HL-60/S4 (cell line): ENCODE measurements around the gene CHP1.
"Not testable (repeated sequence)": the region's sequence is repeated elsewhere in the genome, so short reads cannot be mapped to it uniquely, and the experiment has no call there.

Source experiments
- in situ Hi-C: fragments of 300-500 bp; cut with MboI; formaldehyde crosslinking; loops from 2 replicates; pipeline ENCODE4 v1.14.3; 2022; ENCODE audit warnings: low sequenced_read_pairs

The CHP1 gene

GRCh38 chr15:41230650-41231421 is at the start of gene CHP1, which contains the start of gene EXD1:
CHP1 (plus strand) TSS chr15:41231268; CDS start chr15:41231383, 115 bp downstream.
EXD1 (minus strand) TSS chr15:41230757; CDS start chr15:41226575, 4,182 bp downstream.
- in situ Hi-C loops: no loop called here

- in situ Hi-C loops: loop anchor here (10.0 kb wide), 1 partner anchor 277 kb away; no protein-coding TSS in a partner anchor
Observed at GRCh38 chr15:41182266-41182665, 48.8 kb upstream of the CHP1 start.

DNA sequence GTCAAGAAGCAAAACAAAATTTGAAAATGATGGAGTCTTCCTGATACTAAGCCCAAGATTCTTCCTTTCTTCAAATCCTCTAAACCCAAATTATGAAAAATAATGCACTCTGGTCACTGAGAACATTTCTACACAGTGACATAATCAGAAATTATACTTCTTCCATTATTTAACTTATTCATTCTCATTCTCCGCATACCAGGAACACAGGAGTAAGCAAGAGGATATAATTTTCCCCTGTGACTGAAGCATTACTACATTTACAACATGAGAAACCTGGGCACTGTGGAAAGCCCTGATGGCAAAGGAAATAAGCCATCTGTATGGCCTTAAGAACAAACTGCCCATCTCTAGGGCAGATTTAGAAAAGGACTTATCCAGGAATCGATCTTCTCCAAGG is 47.5 kb upstream of the CHP1 start:
- in situ Hi-C loops: loop anchor here (10.0 kb wide), 1 partner anchor 279 kb away; no protein-coding TSS in a partner anchor

GRCh38 chr15:41194444-41194843 is 36.6 kb upstream of the CHP1 start:
- in situ Hi-C loops: no loop called here

- in situ Hi-C loops: no loop called here
Observed at GRCh38 chr15:41199470-41199869, 31.6 kb upstream of the CHP1 start.

- in situ Hi-C loops: no loop called here
Observed at GRCh38 chr15:41203395-41203794, 27.7 kb upstream of the CHP1 start.

- in situ Hi-C loops: no loop called here
Observed at GRCh38 chr15:41205315-41205714, 25.8 kb upstream of the CHP1 start.

DNA sequence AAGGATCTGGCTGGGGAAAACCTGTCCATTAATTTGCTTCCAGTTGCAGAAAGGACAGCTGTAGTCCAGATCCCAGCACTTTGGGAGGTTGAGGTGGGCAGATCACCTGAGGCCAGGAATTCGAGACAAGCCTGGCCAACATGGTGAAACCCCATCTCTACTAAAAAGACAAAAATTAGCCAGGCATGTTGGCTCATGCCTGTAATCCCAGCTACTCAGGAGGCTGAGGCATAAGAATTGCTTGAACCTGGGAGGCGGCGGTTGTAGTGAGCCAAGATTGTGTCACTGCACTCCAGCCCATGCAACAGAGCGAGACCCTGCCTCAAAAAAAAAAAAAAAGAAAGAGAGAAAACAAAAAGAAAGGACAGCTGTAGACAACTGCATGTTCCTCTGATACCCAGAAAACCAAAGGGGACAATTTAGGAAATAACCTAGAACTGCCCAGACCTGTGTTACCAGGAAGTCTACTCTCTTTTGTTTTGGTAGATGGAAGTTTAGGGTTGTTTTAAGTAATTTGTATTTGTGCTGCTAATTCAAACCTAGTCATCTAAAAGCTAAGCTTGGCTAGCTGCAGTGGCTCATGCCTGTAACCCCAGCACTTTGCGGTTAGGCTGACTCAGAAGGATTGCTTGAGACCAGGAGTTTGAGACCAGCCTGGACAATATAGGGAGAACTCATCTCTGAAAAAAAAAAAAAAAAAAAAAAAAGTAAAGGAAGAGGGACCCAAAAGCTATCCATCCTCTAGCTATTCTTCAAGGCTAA is 23.2 kb upstream of the CHP1 start:
- in situ Hi-C loops: no loop called here

DNA sequence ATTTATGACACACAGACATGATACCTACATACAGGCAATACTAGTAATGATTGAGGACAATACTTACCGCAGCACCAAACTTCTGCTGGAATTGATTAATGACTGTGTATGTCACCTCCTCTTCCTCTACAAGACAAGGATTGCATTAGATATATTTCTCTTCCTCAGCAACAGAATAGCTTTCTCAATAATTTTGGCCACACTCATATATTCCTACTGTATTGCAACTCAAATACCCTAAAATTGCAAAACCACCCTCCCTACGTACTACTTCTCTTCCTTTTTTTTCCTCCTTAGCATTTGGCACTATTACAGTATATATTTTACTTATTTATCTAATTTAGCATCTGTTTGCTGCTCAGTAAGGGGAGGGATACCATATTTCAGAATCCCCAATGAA is 15.4 kb upstream of the CHP1 start:
- in situ Hi-C loops: no loop called here

DNA sequence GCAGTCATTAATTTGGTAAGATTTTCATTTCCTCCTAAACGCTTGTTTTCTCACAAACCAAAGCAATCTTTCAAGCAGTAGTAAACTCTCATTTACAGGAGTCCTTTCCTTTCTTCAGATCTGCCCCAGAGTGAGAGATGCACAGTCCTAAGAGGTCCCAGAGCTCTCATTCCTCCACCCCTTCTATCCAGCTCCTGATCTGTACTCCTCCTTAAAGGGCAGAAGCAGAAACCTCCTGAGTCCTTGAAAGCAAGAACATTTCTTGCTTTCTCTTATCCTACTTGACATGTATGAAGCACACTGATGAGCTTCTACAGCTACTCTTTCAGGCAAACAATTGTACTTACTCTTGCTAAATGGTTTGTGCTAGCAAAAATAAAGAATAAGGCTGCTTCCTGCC is 12.2 kb upstream of the CHP1 start:
- in situ Hi-C loops: no loop called here

- in situ Hi-C loops: no loop called here
Observed at GRCh38 chr15:41219381-41219780, 11.7 kb upstream of the CHP1 start.

DNA sequence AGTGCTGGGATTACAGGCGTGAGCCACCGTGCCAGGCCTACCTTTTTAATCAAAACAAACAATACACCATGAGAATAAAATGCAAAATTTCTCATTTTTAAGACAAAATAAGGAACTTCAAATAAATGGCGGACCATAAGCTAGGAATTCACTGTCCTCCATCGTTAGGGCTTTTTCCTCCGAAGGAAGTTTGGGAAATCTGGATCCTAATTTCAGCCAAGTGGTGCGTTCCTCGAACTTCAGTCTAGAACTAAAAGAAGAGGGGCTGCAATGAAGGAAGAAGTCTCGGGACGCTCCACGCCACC is 771 bp upstream of the CHP1 start:
- in situ Hi-C loops: no loop called here

DNA sequence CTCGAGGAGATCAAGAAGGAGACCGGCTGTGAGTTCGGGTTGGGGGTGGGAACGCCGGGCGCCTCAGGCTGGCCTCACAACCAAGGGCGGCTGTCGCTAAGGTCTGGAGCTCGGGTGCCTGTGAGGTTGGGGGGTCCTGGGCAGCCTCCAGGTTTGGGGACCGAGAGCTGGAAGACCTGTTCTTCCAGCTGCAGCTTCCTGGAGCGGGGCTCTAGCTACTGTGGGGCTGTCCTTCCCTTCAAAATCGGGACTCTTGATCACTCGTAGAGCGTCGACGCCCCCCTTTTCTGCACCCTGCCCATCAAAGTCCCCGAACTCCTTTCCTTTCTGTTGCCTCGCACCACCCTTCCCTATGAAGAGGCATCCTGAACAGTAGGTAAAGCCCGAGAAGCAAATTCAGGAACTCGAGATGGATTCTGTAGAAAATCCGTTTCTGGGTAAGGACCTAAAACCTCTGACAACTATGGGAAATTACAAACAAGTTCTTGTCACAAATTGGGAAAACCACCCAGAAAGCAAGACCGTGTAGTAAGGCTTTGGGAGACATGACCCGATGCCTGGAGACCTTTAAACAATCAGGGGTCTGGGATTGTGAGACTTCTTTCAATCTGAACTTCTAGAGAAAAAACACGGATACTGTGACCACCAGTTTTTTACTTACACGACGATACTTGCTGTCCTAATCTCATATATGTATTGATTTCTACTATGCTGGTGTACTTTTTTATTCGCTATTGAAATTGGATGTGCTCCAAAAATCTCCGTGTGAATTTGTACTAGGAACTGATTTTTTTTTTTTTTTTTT is 556 bp downstream of the CHP1 start:
- in situ Hi-C loops: no loop called here

DNA sequence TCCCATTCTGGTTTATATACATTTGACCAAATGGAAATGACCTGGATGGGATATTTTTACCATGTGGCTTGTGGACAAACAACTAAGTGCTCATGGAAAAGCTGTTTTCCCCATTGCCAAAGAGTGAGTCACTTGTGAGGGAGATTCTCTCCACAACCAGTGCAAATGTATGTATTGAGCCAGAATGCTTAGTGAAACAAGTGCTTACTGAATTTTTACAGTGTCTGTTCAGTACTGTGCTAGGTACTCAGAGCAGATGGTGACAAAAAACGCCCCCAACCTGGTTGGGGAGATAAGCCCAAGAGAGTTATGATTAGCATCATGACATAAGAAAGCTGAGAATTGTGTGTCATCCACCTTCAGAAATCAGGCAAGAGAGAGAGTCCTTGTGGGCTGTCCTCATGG is 2.3 kb downstream of the CHP1 start:
- in situ Hi-C loops: no loop called here

DNA sequence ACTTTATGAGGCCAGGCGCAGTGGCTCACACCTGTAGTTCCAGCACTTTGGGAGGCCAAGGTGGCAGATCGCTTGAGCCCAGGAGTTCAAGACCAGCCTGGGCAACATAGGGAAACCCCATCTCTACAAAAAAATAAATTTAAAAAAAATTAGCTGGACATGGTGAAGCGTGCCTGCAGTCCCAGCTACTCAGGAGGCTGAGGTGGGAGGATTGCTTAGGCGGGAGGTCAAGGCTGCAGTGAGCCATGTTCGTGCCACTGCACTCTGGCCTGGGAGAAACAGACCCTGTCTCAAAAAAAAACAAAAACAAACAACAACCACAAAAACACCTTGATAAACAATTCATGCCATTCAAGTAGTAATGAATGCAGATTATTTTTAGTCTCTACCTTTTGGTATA is 4.2 kb downstream of the CHP1 start:
- in situ Hi-C loops: not testable (repeated sequence)

GRCh38 chr15:41235929-41236328 is 4.9 kb downstream of the CHP1 start:
- in situ Hi-C loops: no loop called here

DNA sequence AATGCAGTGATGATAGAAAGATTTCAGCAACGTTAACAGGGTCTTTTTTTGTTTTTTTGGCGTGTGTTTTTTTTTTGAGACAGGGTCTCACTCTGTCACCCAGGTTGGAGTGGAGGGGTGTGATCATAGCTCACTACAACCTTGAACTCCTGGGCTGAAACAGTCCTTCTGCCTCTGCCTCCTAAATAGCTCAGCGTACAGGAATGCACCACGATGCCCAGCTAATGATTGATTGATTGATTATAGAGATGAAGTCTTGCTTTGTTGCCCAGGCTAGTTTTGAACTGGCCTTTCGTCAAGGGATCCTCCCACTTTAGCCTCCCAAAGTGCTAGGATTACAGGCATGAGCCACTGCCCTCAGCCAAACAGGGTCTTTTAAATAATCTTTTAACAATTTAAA is 7.0 kb downstream of the CHP1 start:
- in situ Hi-C loops: no loop called here

DNA sequence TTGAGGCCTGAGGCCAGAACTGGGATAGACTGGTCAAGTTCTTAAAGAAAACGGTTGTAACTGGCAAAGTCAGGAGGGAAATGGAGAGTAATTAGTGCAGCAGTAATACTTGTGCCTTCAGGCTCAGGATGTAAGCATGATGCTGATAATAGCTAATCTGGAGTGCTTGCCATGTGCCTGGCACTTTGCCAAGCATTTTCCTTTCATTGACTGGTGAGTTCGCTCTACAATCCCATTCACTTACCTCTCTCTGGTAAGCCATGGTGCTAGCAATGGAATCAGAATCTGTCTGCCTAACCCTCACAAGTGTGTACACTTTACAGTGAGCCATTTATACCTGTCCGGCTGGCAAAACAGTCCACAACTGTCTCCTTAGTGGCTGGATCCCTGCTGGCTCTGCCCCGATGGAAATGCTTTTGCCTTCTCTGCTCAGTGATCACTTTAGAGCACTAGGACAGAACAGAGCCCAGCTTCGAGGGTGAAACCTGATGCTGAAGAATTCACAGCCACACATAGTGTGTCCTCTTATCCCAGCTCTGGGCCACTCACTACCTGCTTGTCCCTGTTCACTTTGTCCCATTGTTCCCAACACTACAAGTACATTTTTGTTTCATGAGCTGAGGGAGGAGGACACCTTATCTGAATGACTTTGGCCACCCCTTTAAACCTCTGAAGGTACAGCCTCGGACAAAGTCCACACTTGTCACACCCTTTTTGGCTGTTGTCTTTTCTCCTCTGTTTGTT is 10.3 kb downstream of the CHP1 start:
- in situ Hi-C loops: no loop called here

DNA sequence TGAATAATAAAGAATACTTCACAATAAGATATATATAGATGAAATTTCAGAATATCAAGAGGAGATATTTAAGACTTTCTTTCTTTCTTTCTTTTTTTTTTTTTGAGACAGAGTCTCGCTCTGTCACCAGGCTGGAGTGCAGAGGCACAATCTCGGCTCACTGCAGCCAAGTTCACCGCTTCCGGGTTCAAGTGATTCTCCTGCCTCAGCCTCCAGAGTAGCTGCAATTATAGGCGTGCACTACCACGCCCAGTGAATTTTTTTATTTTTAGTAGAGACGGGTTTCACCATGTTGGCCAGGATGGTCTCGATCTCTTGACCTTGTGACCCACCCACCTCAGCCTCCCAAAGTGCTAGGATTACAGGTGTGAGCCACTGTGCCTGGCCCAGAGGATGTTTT is 19.7 kb downstream of the CHP1 start:
- in situ Hi-C loops: not testable (repeated sequence)

- in situ Hi-C loops: no loop called here
Observed at GRCh38 chr15:41251411-41251810, 20.3 kb downstream of the CHP1 start.

GRCh38 chr15:41254560-41254959 is 23.5 kb downstream of the CHP1 start:
- in situ Hi-C loops: no loop called here
